Astrocyte (in vitro differentiated cells and primary cell): Measurements from ENCODE around the gene SHFL.

Experiments
- EZH2 ChIP-seq: IDR thresholded peaks from 2 replicates; pipeline ENCODE4 v1.6.1; 2012; ENCODE audit warnings: mild to moderate bottlenecking, low read length, inconsistent platforms; ENCODE audit not compliant: insufficient read depth
- TF ChIP-seq, protein P1 (sequence below): IDR thresholded peaks from 2 replicates; pipeline ENCODE4 v1.5.1; 2011; ENCODE audit warnings: low read depth, mild to moderate bottlenecking, inconsistent platforms, low read length, moderate library complexity; ENCODE audit not compliant: insufficient read depth

DNA sequence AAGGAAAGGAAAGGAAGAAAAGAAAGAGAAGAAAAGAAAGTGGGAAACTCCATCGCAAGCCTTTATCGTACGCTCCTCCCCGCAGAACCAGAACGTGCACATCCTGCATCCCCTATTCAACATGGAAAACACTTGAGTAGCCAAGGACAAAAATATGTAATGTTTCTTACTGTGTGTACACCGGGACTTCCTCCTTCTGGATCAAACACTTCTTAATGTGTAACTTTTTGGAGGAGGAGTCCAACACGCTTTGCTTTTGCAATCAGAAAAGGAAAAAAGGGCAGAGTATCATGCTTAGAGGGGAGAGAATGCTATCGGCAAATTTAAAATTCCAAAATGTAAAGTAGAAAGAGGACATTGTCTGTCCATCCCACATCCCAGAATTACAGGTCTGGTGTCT lies 7.8 kb upstream of the SHFL start:
- TF ChIP-seq, protein P1, sequence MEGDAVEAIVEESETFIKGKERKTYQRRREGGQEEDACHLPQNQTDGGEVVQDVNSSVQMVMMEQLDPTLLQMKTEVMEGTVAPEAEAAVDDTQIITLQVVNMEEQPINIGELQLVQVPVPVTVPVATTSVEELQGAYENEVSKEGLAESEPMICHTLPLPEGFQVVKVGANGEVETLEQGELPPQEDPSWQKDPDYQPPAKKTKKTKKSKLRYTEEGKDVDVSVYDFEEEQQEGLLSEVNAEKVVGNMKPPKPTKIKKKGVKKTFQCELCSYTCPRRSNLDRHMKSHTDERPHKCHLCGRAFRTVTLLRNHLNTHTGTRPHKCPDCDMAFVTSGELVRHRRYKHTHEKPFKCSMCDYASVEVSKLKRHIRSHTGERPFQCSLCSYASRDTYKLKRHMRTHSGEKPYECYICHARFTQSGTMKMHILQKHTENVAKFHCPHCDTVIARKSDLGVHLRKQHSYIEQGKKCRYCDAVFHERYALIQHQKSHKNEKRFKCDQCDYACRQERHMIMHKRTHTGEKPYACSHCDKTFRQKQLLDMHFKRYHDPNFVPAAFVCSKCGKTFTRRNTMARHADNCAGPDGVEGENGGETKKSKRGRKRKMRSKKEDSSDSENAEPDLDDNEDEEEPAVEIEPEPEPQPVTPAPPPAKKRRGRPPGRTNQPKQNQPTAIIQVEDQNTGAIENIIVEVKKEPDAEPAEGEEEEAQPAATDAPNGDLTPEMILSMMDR: no peak
- TF ChIP-seq EZH2: no peak
